NCI-H2107 (cell line): ENCODE data around the gene COL25A1.

Experiments used
- DNase-seq: peaks from one replicate; lab custom pipeline; 2025; lab: John Stamatoyannopoulos, UW

The COL25A1 gene

GRCh38 chr4:109302361-109303139 lies at the start of gene COL25A1:
Gene COL25A1, minus strand, starts transcription at chr4:109302658.
- DNase-seq, result no peak

- no peak for DNase-seq
Measured at GRCh38 chr4:109350121-109350520, 47.7 kb upstream of the COL25A1 start.

GRCh38 chr4:109334129-109335105 lies 32.0 kb upstream of the COL25A1 start:
- no peak for DNase-seq

GRCh38 chr4:109332926-109333464 lies 30.5 kb upstream of the COL25A1 start:
- DNase-seq, result no peak

GRCh38 chr4:109327641-109328040 lies 25.2 kb upstream of the COL25A1 start:
- DNase-seq, result no peak

GRCh38 chr4:109325698-109326097 lies 23.2 kb upstream of the COL25A1 start:
- no peak for DNase-seq

GRCh38 chr4:109323348-109323747 lies 20.9 kb upstream of the COL25A1 start:
- no peak for DNase-seq

GRCh38 chr4:109321232-109321631 lies 18.8 kb upstream of the COL25A1 start:
- no peak for DNase-seq

GRCh38 chr4:109319684-109320083 lies 17.2 kb upstream of the COL25A1 start:
- DNase-seq, result no peak

- no peak for DNase-seq
Measured at GRCh38 chr4:109319156-109319555, 16.7 kb upstream of the COL25A1 start.

- no peak for DNase-seq
Measured at GRCh38 chr4:109315818-109316217, 13.4 kb upstream of the COL25A1 start.

GRCh38 chr4:109315341-109315740 lies 12.9 kb upstream of the COL25A1 start:
- DNase-seq, result no peak

- no peak for DNase-seq
Measured at GRCh38 chr4:109313168-109314133, 11.0 kb upstream of the COL25A1 start.

GRCh38 chr4:109303140-109303496 lies 660 bp upstream of the COL25A1 start:
- no peak for DNase-seq

GRCh38 chr4:109301651-109302360 lies 652 bp downstream of the COL25A1 start:
- DNase-seq, result no peak

GRCh38 chr4:109298279-109299010 lies 4.0 kb downstream of the COL25A1 start:
- DNase-seq, result no peak

- no peak for DNase-seq
Measured at GRCh38 chr4:109296527-109296926, 5.9 kb downstream of the COL25A1 start.

GRCh38 chr4:109295081-109295480 lies 7.4 kb downstream of the COL25A1 start:
- no peak for DNase-seq

GRCh38 chr4:109294468-109295020 lies 7.9 kb downstream of the COL25A1 start:
- DNase-seq, result no peak

- no peak for DNase-seq
Measured at GRCh38 chr4:109294006-109294405, 8.5 kb downstream of the COL25A1 start.
